Measurements from ENCODE around the gene GEMIN4.

DNA sequence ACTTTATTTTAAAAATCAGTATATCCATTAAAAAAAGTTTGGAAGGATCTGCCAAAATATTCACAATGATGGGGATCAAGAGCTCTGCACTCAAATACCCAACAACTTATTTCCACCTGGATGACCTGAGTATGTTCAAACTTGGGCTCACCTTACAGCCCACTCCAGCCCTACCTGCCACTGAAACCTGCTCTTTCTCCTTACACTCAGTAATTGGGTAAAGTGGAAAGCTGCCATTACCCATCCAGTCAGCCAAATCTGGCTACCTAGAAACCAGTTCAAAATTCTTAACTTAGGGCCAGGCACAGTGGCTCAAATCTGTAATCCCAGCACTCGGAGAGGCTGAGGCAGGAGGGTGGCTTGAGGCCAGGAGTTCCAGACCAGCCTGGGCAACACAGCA lies 47.1 kb downstream of the GEMIN4 start:
- no peak for TF ChIP-seq CTCF (conservative IDR thresholded peaks at IDR 0.05; ENCODE audit: low read length)
- no peak for TF ChIP-seq EZH2phosphoT487 (IDR thresholded peaks at IDR 0.05; ENCODE audit: borderline replicate concordance, low read depth, low read length)
